Endodermal cell (in vitro differentiated cells): ENCODE measurements around the gene DSCAML1. TPM values are rescaled to one million over a fixed set of nuclear protein-coding genes. Genes with fewer than 3 reads are reported as not detected.

Experiments used
- DNase-seq: peaks from one replicate; pipeline ENCODE4 v3.0.0-alpha.2; 2017
- H3K27ac ChIP-seq: 2 replicates; pipeline ENCODE4 v1.5.1; 2013; ENCODE audit warnings: mild to moderate bottlenecking, low read depth, low read length, moderate library complexity
- H3K27me3 ChIP-seq: 2 replicates; pipeline ENCODE4 v1.6.1; 2013; ENCODE audit warnings: mild to moderate bottlenecking, low read length, moderate library complexity; ENCODE audit not compliant: insufficient read depth, control insufficient read depth, poor library complexity, severe bottlenecking
- H3K36me3 ChIP-seq: 2 replicates; pipeline ENCODE4 v1.7.0; 2013; ENCODE audit warnings: mild to moderate bottlenecking, low read length, moderate library complexity; ENCODE audit not compliant: control insufficient read depth, insufficient read depth
- H3K4me1 ChIP-seq: one replicate; pipeline ENCODE4 v1.7.0; 2013; ENCODE audit warnings: low read length; ENCODE audit not compliant: control insufficient read depth, insufficient read depth
- H3K4me3 ChIP-seq: 2 replicates; pipeline ENCODE4 v1.5.1; 2013; ENCODE audit warnings: mild to moderate bottlenecking, low read length, moderate library complexity
- H3K9ac ChIP-seq: 2 replicates; pipeline ENCODE4 v1.6.1; 2013; ENCODE audit warnings: mild to moderate bottlenecking, low read length, moderate library complexity; ENCODE audit not compliant: poor library complexity, severe bottlenecking; ENCODE audit errors: extremely low read depth
- H3K9me3 ChIP-seq: 2 replicates; pipeline ENCODE4 v1.6.1; 2013; ENCODE audit warnings: mild to moderate bottlenecking, low read length, moderate library complexity; ENCODE audit not compliant: control insufficient read depth
- H3K27ac Mint-ChIP-seq: 2 replicates; pipeline ENCODE4 v1.8.0; 2020; ENCODE audit warnings: mixed read lengths
- H3K27me3 Mint-ChIP-seq: 2 replicates; pipeline ENCODE4 v1.8.0; 2021; ENCODE audit warnings: mild to moderate bottlenecking, mixed read lengths; ENCODE audit not compliant: insufficient read depth
- H3K36me3 Mint-ChIP-seq: 2 replicates; pipeline ENCODE4 v1.8.0; 2020; ENCODE audit warnings: low read depth, mixed read lengths
- H3K4me1 Mint-ChIP-seq: 2 replicates; pipeline ENCODE4 v1.8.0; 2020; ENCODE audit warnings: mixed read lengths
- H3K4me3 Mint-ChIP-seq: 2 replicates; pipeline ENCODE4 v1.8.0; 2020; ENCODE audit warnings: mild to moderate bottlenecking, moderate library complexity, mixed read lengths
- H3K9me3 Mint-ChIP-seq: 2 replicates; pipeline ENCODE4 v1.8.0; 2020; ENCODE audit warnings: mild to moderate bottlenecking, mixed read lengths
- CTCF ChIP-seq: fragments of 200-600 bp; sonication (generic); conservative IDR thresholded peaks from 2 replicates; pipeline ENCODE4 v1.5.0; 2021; ENCODE audit warnings: antibody characterized with exemption, mild to moderate bottlenecking
- WGBS, 2 experiments: methylation state at CpG; one replicate each; pipeline versions ENCODE4 v1.1.5 to v1.1.7; 2013; ENCODE audit warnings: missing lambda C conversion rate in 2 of 2, mixed read lengths in 1 of 2; ENCODE audit not compliant: insufficient coverage in 1 of 2, insufficient read length in 1 of 2; 5-methylcytosine and 5-hydroxymethylcytosine counted together
- total RNA-seq, 2 donors: library from RNA; stranded (reverse); fragmentation: NEBNext Ultra II Directional in 1 of 2; extraction: Animal tissue kit (Norgen Biotek cat#: 25700) in 1 of 2; gene quantifications; 2 replicates in 1 of 2; 3 replicates in 1 of 2; pipeline ENCODE4 v1.2.1, GENCODE V29; 2021

The DSCAML1 gene
- total RNA-seq, 2 donors from 2014 or later = 5.6 to 10.9 TPM

GRCh38 chr11:117669062-117669461 lies 128.0 kb downstream of the DSCAML1 start:
- Histone ChIP-seq H3K9ac (no peak overlapping the region), H3K9me3 (no peaks in the 10 kb centered on the region), H3K4me3 (no peak overlapping the region), H3K27me3 (peaks cover 22% of the 10 kb centered on the region), H3K36me3 (no peaks in the 10 kb centered on the region), H3K4me1 (peaks cover 17% of the 10 kb centered on the region), H3K27ac (no peak overlapping the region)
- H3K36me3 Mint-ChIP-seq = no peaks in the 10 kb centered on the region
- no peak overlapping the region for H3K4me3 Mint-ChIP-seq
- peaks cover 30% of the 10 kb centered on the region for H3K27me3 Mint-ChIP-seq
- peaks cover 26% of the 10 kb centered on the region for H3K4me1 Mint-ChIP-seq
- WGBS, 2 experiments = 93% methylated on average over 4 of the region's 4 CpGs; no CpG with 5 or more reads in 1 of the 2 experiments
- no peak overlapping the region for H3K27ac Mint-ChIP-seq
- no peaks in the 10 kb centered on the region for H3K9me3 Mint-ChIP-seq
- TF ChIP-seq CTCF = no peak
- no peak for DNase-seq

GRCh38 chr11:117668321-117668751 lies 128.7 kb downstream of the DSCAML1 start:
- peaks cover 17% of the 10 kb centered on the region for H3K4me1 ChIP-seq
- DNase-seq = no peak

GRCh38 chr11:117664897-117665296 lies 132.1 kb downstream of the DSCAML1 start:
- H3K9me3 Mint-ChIP-seq = no peaks in the 10 kb centered on the region
- peaks cover 12% of the 10 kb centered on the region for H3K27me3 ChIP-seq
- no peaks in the 10 kb centered on the region for H3K9me3 ChIP-seq
- no peak for TF ChIP-seq CTCF
- H3K4me3 ChIP-seq = no peak overlapping the region
- DNase-seq = peak; percentile 75
- H3K27me3 Mint-ChIP-seq = peaks cover 16% of the 10 kb centered on the region
- H3K27ac Mint-ChIP-seq = no peak overlapping the region
- 64 to 77% methylated on average over 6 to 8 of the region's 8 CpGs for WGBS, 2 experiments
- H3K36me3 Mint-ChIP-seq = no peaks in the 10 kb centered on the region
- H3K27ac ChIP-seq = no peak overlapping the region
- peaks cover 7% of the 10 kb centered on the region for H3K4me1 ChIP-seq
- H3K4me1 Mint-ChIP-seq = peaks cover 18% of the 10 kb centered on the region
- H3K9ac ChIP-seq = no peak overlapping the region
- H3K4me3 Mint-ChIP-seq = no peak overlapping the region
- no peaks in the 10 kb centered on the region for H3K36me3 ChIP-seq

More at GRCh38 chr11:117668321-117668751, 128.7 kb downstream of the DSCAML1 start:
- Mint-ChIP-seq H3K4me1 (peaks cover 34% of the 10 kb centered on the region), H3K36me3 (no peaks in the 10 kb centered on the region), H3K27me3 (peaks cover 23% of the 10 kb centered on the region), H3K9me3 (no peaks in the 10 kb centered on the region), H3K27ac (no peak overlapping the region), H3K4me3 (no peak overlapping the region)
- WGBS, 2 experiments = 92 to 93% methylated on average over 6 of the region's 6 CpGs
- TF ChIP-seq CTCF = no peak
- Histone ChIP-seq H3K27ac (no peak overlapping the region), H3K4me3 (no peak overlapping the region), H3K9me3 (no peaks in the 10 kb centered on the region), H3K9ac (no peak overlapping the region), H3K36me3 (no peaks in the 10 kb centered on the region), H3K27me3 (peaks cover 15% of the 10 kb centered on the region)
